CD4-positive, alpha-beta T cell treated with Interleukin-15 for 1 hour (primary cell): ENCODE data around the gene TPMT.
"Not testable (repeated sequence)": the region's sequence is repeated elsewhere in the genome, so short reads cannot be mapped to it uniquely, and the experiment has no call there.

Experiments used
- DNase-seq: peaks from one replicate; pipeline ENCODE4 v3.0.0-alpha.2; 2020

TPMT gene

DNA sequence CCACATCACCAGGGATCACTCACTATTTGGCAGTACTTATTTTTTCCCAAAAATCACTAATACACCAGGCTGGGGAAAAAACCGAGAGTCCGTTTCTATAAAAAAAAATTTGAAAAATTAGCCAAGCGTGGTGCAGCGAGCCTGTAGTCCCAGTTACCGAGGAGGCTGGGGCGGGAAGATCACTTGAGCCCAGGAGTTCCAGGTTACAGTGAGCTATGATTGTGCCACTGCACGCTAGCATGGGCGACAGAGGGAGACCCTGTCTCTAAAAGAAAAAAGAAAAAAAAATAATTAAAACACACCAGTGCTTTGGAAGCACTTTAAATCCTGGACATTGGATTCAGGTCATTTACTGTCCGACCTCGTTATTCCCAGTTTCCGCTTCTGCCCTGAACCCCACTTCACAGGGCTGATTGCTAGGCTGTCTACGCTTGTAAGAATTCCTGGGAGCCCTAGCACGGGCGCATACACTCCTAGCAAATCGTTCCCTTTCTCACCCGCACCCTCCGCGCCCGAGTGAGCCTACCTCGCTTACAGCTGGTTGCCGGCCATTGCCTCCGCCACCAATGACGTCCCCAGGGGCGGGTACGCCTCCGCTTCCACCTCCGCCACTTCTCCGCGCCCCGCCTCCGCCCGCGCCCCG is at the start of gene TPMT:
TSS of gene TPMT (minus strand) at position 571 of the 643 bp plus-strand sequence. CDS start 5,950 bp downstream, outside the sequence.
- DNase-seq = no peak

DNA sequence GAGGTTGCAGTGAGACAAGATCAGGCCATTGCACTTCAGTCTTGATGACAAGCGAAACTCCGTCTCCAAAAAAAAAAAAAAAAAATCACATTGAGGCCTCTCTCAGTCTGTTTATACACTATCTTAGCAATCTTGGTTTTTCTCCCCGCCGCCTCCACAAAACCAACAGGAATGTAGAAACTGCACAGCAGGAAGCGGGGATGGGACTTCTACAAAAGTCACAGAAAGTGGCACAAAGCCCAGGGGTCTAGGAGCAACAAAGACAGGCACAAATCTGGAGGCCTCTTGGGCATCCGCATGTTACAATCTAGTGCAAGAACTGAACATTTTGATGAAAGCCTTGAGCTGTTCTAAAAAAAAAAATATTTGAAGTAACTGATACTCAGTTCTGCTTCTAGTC is 48.9 kb upstream of the TPMT start:
- DNase-seq = no peak

DNA sequence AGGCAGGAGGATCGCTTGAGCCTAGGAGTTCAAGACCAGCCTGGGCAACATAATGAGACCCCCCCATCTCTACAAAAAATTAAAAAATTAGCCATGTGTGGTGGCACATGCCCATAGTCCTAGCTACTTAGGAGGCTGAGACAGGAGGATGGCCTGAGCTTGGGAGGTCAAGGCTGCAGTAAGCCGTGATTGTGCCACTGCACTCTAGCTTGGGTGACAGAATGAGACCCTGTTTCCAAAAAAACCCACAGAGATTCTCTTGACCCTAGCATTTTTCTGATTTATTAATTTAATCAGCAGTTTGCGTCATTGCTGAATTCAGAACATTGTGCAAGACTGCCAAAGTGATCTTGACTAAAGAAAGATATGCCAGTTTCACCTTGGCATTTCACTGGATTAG is 37.1 kb upstream of the TPMT start:
- no peak for DNase-seq

DNA sequence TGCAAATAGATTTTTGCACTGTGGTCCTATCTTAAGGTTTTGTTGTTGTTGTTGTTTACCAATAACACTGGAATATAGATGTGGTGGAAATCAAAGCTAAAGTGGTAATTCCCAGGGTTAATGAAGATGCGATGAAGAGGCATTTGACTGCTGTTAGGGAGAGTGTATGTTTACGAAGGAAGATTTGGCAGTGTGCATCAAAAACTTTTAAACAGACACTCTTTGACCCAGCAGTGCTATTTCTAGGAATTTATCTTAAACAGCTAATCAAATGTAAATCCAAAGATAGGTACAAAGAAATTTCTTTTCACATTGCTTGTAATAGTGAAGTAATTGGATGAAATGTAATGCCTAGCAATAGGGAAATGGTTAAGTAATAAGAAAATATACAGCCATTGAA is 34.3 kb upstream of the TPMT start:
- no peak for DNase-seq

DNA sequence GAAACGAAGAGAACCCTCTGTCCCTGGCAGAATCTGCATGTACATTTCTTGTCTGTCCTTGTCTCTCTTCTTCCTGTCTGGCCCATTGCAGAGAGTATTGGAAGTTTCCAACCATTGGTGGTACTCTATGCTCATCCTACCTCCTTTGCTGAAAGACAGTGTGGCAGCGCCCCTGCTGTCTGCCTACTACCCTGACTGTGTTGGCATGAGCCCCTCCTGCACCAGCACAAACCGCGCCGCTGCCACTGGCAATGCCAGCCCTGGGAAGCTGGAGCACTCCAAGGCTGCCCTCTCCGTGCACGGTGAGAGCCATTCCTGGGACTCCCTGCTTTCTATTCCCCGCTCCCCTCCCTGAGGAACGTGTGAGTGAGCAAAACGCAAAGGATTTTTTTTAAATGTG is 32.8 kb upstream of the TPMT start:
- DNase-seq = no peak

DNA sequence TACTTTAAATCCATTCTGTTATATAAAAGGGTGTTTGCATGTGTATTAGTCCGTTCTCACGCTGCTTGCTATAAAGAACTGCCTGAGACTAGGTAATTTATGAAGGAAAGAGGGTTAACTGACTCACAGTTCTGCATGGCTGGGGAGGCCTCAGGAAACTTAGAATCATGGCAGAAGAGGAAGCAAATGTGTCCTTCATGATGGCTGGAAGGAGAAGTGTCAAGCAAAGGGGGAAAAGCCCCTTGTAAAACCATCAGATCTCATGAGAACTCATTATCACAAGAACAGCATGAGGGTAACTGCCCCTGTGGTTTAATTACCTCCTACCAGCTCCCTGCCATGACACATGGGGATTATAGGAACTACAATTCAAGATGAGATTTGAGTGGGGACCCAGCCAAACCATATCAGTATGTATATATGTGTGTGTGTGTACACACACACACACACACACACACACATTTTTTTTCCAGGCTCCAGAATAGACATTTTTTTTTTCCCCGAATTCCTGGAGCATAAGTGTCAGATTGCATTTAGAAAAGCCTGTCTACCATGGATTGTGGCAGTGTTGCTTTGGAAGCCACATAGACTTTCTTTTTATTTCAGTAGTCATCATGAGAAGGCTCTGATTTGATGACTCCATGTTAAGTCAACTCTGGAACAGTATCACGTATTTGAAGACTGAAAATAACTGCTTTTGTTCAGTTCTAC is 31.8 kb upstream of the TPMT start:
- peak; percentile 24 for DNase-seq

DNA sequence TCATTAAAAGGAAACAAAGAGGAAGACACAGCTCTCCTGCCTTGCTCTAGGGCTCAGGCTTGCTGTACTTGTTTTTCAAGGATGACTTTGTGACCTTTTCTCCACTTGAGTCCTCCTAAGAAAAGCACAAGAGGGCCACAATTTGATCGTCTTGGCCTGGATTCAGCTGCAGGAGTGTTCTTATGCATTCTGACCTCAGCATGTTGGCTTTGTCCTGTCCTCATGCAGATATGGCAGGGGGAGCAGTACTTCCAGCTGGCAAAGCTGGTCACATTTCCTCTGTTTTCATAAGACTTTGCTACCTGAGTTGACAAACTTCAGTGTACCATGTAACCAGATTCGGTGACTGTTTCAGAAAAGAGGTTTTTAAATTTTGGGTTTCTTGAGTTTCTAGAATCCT is 31.2 kb upstream of the TPMT start:
- DNase-seq = no peak

DNA sequence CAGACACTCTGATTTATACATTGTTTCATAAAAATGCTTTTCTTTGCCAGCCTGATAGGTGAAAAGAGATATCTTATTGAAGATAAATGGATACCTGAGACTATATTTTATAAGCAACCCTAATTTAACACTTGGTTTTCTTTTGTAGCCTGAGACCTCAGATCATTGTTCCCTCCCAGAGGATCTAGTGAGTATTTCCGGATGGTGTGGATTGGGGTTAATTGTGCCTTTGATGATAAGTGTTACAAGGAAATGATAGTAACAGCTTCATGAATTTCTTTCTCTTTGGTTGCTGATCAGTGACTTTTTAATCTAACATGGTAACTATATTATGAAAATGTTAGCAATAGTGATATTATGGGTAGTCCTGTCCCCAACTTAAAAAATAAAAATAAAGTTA is 30.7 kb upstream of the TPMT start:
- no peak for DNase-seq

DNA sequence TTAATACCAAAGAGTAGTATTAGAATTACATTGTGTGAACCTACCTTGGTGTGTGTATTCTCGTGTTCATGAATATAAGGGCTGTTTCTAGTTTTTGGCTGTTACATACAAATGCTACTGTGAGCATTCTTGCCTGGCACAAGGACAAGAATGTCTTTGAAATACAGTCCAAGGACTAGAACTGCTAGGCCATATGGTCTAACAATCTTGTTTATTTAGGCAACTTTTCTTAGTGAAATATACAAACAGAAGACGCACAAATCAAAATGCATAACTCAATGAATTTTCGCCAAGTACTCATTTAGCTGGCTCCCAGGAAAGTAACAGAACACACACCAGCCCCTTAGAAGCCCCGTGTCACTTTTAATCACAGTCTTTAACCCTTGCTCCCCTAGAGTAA is 28.9 kb upstream of the TPMT start:
- no peak for DNase-seq

DNA sequence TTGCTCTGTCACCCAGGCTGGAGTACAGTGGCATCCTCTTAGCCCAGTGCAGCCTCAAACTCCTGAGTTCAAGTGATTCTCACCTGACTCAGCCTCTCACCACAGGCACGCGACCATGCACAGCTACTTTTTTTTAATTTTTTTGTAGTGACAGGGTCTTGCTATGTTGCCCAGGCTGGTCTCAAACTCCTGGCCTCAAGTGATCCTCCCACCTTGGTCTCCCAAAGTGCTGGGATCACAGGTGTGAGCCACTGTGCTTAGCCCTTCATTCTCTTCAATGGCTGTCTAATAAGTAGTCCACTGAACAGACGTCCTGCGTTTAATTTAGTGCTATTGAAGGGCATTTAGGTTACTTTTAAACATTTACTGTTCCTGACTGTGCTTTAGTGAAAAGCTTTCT is 27.7 kb upstream of the TPMT start:
- DNase-seq = no peak

DNA sequence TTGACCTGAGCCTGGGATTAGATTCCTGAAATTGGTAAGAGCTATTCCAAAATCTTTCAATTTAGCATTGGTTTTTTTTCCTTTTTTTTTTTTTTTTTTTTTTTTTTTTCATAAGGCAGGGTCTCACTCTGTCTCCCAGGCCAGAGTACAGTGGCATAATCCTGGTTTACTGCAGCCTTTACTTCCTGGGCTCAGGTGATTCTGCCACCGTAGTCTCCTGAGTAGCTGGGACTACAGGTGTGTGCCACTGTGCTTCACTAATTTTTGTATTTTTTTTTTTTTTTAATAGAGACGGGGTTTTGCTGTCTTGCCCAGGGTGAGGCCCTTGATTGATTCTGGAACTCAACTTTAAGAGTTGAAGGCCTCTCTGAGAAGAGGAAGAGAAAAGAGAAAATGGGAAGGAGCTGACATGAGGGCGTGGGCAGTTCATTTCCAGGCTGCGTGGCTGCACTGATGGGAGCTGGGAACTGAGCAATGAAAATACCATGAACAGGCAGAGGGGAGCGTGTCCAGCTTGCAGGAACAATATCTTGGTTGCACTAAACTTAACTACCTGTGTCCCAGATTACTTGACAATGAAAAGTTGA is 25.0 kb upstream of the TPMT start:
- peak; percentile 17 for DNase-seq

DNA sequence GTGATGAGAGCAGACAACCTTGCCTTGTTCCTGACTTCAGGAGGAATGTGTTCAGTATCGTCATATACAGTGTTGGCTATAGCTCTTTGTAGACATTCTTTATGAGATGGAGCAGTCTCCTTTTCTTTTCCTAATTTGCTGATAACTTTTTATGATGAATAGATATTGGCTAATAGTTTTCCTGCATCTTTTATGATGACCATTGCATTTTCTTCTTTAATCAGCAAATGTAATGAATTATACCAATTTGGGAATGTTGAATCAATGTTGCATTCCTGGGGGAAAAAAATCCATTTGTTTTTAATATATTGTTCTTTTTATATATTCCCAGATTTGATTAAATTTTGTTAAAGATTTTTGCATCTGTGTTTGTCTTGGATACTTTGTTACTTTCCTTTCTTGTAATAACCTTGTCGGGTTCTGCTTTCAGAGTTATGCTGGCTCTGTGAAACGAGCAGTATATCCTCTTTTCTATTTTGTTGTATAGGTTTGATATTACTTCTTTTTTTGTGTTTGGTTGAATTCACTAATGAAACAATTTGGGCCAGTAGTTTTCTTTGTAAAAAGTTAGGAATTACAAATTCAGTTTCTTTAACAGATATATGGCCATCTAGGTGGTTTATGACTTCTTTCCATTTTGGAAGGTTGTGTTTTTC is 24.2 kb upstream of the TPMT start:
- no peak for DNase-seq

DNA sequence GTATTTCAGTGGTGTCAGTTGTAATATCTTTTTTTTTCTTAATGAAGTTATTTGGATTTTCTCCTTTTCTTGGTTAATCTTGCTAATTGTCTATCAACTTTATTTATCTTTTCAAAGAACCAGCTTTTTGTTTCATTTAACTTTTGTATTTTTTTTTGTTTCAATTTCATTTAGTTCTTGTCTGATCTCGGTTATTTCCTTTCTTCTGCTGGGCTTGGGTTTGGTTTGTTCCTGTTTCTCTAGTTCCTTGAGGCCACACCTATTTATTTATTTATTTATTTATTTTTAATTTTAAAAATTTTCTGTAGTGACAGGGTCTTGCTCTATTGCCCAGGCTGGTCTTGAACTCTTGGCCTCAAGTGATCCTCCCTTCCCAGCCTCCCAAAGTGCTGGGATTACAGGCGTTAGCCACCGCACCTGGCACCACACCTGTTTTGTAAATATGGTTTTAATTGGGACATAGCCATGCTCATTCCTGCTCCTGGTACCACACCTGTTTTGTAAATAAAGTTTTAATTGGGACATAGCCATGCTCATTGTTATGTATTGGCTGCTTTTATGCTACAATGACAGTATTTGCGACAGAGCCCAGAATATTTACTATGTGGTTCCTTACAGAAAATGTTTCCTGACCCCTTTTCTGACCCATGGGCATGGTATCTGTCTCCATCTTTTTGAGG is 22.5 kb upstream of the TPMT start:
- DNase-seq = no peak

DNA sequence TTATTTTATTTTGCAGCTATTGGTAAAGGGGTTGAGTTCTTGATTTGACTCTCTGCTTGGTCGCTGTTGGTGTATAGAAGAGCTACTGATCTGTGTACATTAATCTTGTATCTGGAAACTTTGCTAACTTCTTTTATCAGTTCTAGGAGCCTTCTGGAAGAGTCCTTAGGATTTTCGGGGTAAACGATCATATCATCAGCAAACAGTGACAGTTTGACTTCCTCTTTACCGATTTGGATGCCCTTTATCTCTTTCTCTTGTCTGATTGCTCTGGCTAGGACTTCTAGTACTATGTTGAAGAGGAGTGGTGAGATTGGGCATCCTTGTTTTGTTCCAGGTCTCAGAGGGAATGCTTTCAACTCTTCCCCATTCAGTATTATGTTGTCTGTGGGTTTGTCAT is 21.3 kb upstream of the TPMT start:
- DNase-seq = not testable (repeated sequence)

DNA sequence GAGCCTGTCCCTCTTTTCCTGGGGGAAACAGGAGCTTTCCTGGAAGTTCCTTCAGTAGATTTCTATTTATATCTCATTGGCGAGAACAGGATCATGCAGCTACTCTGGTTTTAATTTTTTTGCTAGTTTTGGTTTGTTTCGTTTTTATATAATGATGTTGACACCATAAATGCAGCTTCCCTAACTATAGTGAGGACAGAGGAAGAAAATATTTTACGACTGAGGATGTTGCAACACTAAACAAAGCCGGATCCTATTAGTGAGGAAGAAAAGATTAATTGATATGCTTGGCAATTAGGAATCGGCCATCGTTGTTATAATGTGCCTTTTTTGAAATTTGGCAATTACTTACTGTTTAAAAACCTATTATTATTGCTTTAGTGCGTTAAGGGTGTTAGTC is 17.0 kb upstream of the TPMT start:
- no peak for DNase-seq

DNA sequence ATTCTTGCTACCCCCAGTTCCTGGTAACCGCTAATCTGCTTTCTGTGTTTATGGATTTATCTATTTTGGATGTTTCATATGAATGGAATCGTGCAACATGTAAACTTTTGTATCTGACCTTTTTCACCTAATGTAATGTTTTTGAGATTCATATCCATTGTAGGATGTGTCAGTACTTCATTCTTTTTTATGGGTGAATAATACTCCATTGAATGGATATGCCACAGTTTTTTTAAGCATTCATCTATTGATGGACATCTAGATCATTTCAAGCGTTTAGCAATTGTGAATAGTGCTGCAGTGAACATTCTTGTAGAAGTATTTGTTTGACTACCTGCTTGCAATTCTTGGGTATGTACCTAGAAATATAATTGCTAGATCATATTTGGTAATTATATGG is 13.4 kb upstream of the TPMT start:
- DNase-seq = no peak

DNA sequence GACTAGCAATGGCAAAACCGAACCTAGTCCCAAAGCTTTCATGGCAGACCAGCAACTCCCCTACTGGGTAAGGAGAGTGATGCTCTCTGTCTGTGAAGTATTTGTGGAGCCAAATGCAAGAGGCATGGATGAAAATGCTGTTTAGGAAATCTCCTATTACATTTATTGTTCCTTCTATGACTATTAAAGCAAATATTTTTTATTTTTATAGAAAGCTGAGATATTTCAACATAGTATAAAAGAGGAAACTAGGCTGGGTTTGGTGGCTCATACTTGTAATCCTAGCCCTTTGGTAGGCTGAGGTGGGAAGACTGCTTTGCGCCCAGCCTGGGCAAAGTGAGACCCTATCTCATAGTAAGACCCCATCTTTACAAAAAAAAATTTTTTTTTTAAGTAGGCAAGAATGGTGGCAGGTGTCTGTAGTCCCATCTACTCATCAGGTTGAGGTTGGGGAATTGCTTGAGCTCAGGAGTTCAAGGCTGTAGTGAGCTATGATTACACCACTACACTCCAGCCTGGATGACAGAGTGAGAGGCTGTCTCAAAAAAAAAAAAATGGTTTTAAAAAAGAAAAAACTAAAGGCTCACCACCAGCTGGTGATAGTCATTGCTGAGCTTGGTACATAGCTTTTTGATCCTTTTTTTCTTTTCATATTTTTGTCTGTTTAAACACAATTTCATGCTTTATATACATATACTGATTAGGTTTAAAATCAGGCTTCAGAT is 11.6 kb upstream of the TPMT start:
- no peak for DNase-seq

DNA sequence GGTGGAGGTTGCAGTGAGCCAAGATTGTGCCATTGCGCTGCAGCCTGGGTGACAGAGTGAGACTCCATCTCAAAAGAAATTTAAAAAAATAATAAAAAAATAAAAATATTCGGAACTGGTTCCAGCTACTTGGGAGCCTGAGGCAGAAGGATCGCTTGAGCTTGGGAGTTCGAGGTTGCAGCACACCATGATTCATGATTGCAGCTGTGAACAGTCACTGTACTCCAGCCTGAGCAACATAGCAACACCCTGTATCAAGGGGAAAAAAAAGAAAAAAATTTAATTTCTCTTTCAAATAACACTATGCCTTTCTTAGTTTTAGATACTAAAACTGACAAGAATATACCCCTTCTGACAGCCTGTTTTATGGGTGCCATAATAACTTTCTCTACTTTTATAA is 10.9 kb upstream of the TPMT start:
- no peak for DNase-seq

DNA sequence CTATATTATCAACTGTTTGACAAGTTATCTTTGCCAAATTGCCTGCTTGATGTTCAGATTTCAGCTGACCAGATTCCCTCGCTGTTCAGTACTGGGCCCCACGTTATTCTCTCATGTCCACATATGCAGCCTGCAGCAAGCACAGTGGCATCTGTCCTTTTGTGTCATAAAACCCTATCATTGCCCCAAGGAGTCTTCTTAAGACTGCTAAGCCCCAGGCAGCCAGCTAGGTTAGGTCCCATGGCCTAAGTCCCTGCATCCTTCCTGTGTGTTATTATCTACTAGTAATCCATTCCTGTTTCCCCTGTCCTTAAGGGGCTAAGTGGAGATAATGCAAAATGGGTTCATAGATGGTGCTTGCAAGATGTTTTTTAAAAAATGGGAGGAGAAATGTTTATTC is 7.5 kb upstream of the TPMT start:
- DNase-seq = no peak

DNA sequence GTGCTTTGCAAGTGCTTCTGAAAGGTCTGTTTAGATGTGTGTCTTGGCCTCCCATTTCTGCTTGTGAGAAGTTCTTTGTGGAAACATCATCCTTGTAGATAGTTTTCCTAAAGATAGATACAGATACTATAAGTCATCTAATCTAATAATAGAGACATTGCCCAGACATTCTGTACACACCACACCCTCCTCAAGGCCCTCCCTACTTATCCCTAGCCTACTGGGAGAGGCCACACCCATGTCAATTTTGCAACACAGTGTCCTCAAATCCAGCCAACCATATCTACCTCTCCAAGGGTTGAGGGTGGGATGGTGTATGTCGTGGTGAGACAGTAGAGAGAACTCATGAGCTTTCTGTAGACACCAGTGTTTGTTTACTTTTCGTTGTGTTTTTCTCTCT is 6.6 kb upstream of the TPMT start:
- DNase-seq = no peak

DNA sequence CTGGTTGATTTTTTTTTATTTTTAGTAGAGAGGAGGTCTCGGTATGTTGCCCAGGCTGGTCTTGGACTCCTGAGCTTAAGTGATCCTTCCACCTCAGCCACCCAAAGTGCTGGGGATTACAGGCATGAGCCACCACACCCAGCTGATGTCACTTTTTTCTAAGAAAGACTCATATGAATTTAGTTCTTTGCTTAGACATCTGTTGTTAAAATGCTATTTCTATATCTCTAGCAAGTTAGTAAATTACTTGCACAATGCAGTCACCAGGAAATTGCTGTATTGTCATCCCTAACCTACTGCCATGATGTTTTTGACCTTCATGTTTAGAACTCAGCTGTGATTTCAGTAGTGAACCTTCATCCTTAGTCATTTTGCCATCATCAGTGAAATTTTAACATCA is 6.0 kb upstream of the TPMT start:
- no peak for DNase-seq

DNA sequence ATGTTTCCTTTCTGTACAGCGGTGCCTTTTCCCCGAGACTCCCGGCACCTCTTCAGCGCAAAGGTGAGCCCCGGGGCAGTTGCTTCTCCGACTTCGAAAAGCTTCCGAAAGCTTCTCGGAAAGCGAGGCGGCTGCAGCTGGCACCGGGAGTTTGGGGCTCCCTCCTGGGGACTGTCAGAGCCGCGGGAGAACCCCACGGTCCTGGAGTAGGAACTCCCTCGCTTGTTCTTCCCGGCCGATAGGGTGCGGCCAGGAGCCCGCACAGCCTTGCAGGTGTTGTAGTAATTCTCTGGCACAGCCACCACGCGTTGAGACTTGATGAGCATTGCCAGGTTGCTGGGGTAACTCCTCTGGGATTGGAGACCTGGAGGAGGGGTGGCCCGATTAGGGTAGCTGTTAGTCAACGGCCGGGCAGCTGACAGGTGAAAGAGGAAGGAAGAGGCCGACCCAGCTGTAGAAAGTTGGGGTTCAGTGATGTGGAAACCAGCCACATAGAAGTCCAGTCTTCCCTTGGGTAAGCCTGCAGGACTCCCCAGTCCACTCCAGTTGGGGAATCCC is 1.1 kb upstream of the TPMT start:
- DNase-seq = peak; percentile 74
